H1 (cell line): Measurements from ENCODE around the gene CD47. TPM values are rescaled to one million over a fixed set of nuclear protein-coding genes. Genes with fewer than 3 reads are reported as not detected.

Experiments
- CHD2 ChIP-seq: IDR thresholded peaks from 2 replicates; pipeline ENCODE4 v1.6.1; 2012; ENCODE audit warnings: low read length, improper control_type of control experiment
- SP1 ChIP-seq: IDR thresholded peaks from 2 replicates; pipeline ENCODE4 v1.6.1; 2011; ENCODE audit warnings: low read depth, low read length
- YY1 ChIP-seq: IDR thresholded peaks from 2 replicates; pipeline ENCODE4 v1.6.1; 2011; ENCODE audit warnings: low read depth, mild to moderate bottlenecking, low read length
- polyA plus RNA-seq, 7 experiments: library from polyadenylated mRNA; depleted of rRNA in 3 of 7; stranded (reverse) in 5 of 7; unstranded in 2 of 7; fragments of >200 nt in 5 of 7; fragments of 200-250 nt in 2 of 7; gene quantifications; 1 replicate in 5 of 7; 2 replicates in 1 of 7; 4 replicates in 1 of 7; pipeline versions ENCODE4 v1.2.1 to v1.2.3, GENCODE V29; 2011 to 2013; ENCODE audit warnings: missing spikeins in 2 of 7, mixed read lengths in 2 of 7
- total RNA-seq: library from RNA; stranded (reverse); fragmentation: NEBNext Ultra II Directional; extraction: Animal tissue kit (Norgen Biotek cat#: 25700); gene quantifications from 2 replicates; pipeline ENCODE4 v1.2.1, GENCODE V29; 2021

The CD47 gene
- total and polyA plus RNA-seq, 2 of the 8 experiments (the other 6 are each of a cell fraction or from before 2014, with no cell fraction given): 14.4 to 19.3 TPM

DNA sequence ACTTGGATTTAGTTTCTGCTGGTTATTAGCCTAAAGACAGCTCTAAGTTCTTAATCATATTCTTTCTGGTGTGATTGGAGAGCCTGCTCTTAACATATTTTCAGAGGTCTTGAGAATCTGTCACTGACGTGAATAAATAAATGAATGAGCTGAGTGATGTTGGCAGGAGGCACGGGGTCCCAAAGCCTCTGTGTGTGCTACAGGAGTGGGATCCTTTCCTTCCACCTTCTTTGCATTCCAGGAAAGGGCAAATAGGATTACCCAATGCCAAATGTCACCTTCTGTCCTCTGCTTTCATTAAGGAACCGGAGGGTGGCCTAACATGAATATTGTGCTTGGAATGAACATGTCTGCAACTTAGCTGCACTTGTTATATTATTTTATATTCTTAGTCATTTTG is 53.1 kb downstream of the CD47 start (continued):
- no peak for TF ChIP-seq SP1
- no peak for TF ChIP-seq YY1
- TF ChIP-seq CHD2: no peak
